RWPE2 (cell line): ENCODE results near the gene BCAN.

Experiments
- ATAC-seq: fragments of 200-7000 bp; cut with Tn5 transposase; 3 replicates; pipeline ENCODE4 v1.9.1; 2021; ENCODE audit warnings: low read depth
- DNase-seq: peaks from one replicate; pipeline ENCODE4 v3.0.0-alpha.2; 2020; ENCODE audit warnings: low spot score
- H3K27ac ChIP-seq: fragments of 450-650 bp; 2 replicates; pipeline ENCODE4 v1.5.1; 2017; ENCODE audit warnings: mild to moderate bottlenecking; ENCODE audit not compliant: poor library complexity, severe bottlenecking
- H3K27me3 ChIP-seq: fragments of 250-450 bp; sonication (Bioruptor Pico); 2 replicates; pipeline ENCODE4 v1.5.1; 2021; ENCODE audit warnings: mild to moderate bottlenecking, moderate library complexity; ENCODE audit not compliant: insufficient read depth, poor library complexity, severe bottlenecking
- H3K36me3 ChIP-seq: fragments of 250-450 bp; sonication (Bioruptor Pico); 2 replicates; pipeline ENCODE4 v1.5.1; 2020; ENCODE audit warnings: low read depth, mild to moderate bottlenecking, moderate library complexity
- H3K4me1 ChIP-seq: fragments of 250-450 bp; sonication (Bioruptor Pico); 2 replicates; pipeline ENCODE4 v1.5.1; 2021; ENCODE audit warnings: mild to moderate bottlenecking, moderate library complexity; ENCODE audit not compliant: insufficient read depth, poor library complexity, severe bottlenecking
- H3K4me3 ChIP-seq: fragments of 250-450 bp; sonication (Bioruptor Pico); 2 replicates; pipeline ENCODE4 v1.5.1; 2021; ENCODE audit warnings: mild to moderate bottlenecking, moderate library complexity; ENCODE audit not compliant: severe bottlenecking
- H3K9me3 ChIP-seq: fragments of 250-450 bp; sonication (Bioruptor Pico); 2 replicates; pipeline ENCODE4 v1.5.1; 2021; ENCODE audit warnings: mild to moderate bottlenecking, moderate library complexity; ENCODE audit not compliant: severe bottlenecking
- CTCF ChIP-seq: fragments of 450-650 bp; IDR thresholded peaks from one replicate; pipeline ENCODE4 v1.5.1; 2017; ENCODE audit warnings: mild to moderate bottlenecking, moderate library complexity; ENCODE audit not compliant: poor library complexity, severe bottlenecking

Gene BCAN

GRCh38 chr1:156703741-156704140, 61.8 kb downstream of the BCAN start:
- no peaks in the 10 kb centered on the region for H3K9me3 ChIP-seq
- no peak overlapping the region for H3K4me3 ChIP-seq
- no peak for DNase-seq
- no peaks in the 10 kb centered on the region for H3K27me3 ChIP-seq
- no peak for ATAC-seq
- no peaks in the 10 kb centered on the region for H3K36me3 ChIP-seq
- no peak overlapping the region for H3K27ac ChIP-seq
- peaks cover 30% of the 10 kb centered on the region for H3K4me1 ChIP-seq
- TF ChIP-seq CTCF: no peak

- Histone ChIP-seq H3K27me3 (no peaks in the 10 kb centered on the region), H3K36me3 (no peaks in the 10 kb centered on the region), H3K4me1 (peaks cover 30% of the 10 kb centered on the region), H3K9me3 (no peaks in the 10 kb centered on the region), H3K4me3 (no peak overlapping the region), H3K27ac (no peak overlapping the region)
- ATAC-seq: no peak
- no peak for TF ChIP-seq CTCF
- no peak for DNase-seq
Measured at GRCh38 chr1:156704166-156704711, 62.3 kb downstream of the BCAN start.

GRCh38 chr1:156704930-156705320, 63.0 kb downstream of the BCAN start:
- H3K4me1 ChIP-seq: peaks cover 35% of the 10 kb centered on the region
- no peak overlapping the region for H3K27ac ChIP-seq
- H3K27me3 ChIP-seq: no peaks in the 10 kb centered on the region
- peak overlapping the region; percentile 13 for H3K4me3 ChIP-seq
- DNase-seq (peak; percentile 88), ATAC-seq (peak; percentile 38)
- no peaks in the 10 kb centered on the region for H3K9me3 ChIP-seq
- H3K36me3 ChIP-seq: no peaks in the 10 kb centered on the region
- TF ChIP-seq CTCF: no peak

GRCh38 chr1:156705321-156705917, 63.5 kb downstream of the BCAN start, which contains the start of gene CRABP2:
Gene CRABP2, minus strand, starts transcription at chr1:156705583. Its CDS starts 137 bp downstream, at chr1:156705446.
- Histone ChIP-seq H3K27me3 (no peaks in the 10 kb centered on the region), H3K4me1 (peaks cover 40% of the 10 kb centered on the region), H3K27ac (no peak within 1 kb of the TSS), H3K9me3 (no peaks in the 10 kb centered on the region), H3K4me3 (peak within 1 kb of the TSS; percentile 13), H3K36me3 (no peaks in the 10 kb centered on the region)
- ATAC-seq (no peak), DNase-seq (no peak)
- TF ChIP-seq CTCF: no peak
